HuH-7.5 (cell line): ENCODE data around the gene ACAD11.
"Not testable (repeated sequence)": the region's sequence is repeated elsewhere in the genome, so short reads cannot be mapped to it uniquely, and the experiment has no call there.

Experiments used
- DNase-seq: peaks from one replicate; pipeline ENCODE4 v3.0.0; 2011; ENCODE audit warnings: low spot score

The ACAD11 gene

GRCh38 chr3:132645058-132645457, 14.6 kb downstream of the ACAD11 start:
- DNase-seq = no peak

- no peak for DNase-seq
Observed at GRCh38 chr3:132643366-132643765, 16.2 kb downstream of the ACAD11 start.

- DNase-seq = no peak
Observed at GRCh38 chr3:132642539-132642847, 17.1 kb downstream of the ACAD11 start.

GRCh38 chr3:132641837-132642538, 17.6 kb downstream of the ACAD11 start:
- peak; percentile 18 for DNase-seq

DNA sequence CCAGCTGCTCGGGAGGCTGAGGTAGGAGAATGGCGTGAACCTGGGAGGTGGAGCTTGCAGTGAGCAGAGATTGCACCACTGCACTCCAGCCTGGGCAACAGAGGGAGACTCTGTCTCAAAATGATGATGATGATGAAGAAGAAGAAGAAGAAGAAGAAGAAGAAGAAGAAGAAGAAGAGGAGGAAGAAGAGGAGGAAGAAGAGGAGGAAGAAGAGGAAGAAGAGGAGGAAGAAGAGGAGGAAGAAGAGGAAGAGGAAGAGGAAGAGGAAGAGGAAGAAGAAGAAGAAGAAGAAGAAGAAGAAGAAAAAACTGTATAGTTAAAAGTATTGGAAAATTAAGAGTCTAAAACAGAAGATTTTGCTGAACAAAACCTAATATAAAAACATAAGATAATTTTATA, 18.2 kb downstream of the ACAD11 start:
- not testable (repeated sequence) for DNase-seq

- DNase-seq = no peak
Observed at GRCh38 chr3:132638706-132639105, 20.9 kb downstream of the ACAD11 start.

GRCh38 chr3:132637590-132637989, 22.0 kb downstream of the ACAD11 start:
- no peak for DNase-seq

- DNase-seq = no peak
Observed at GRCh38 chr3:132635052-132635451, 24.6 kb downstream of the ACAD11 start.

GRCh38 chr3:132630612-132631011, 29.0 kb downstream of the ACAD11 start:
- DNase-seq = no peak

GRCh38 chr3:132629928-132630327, 29.7 kb downstream of the ACAD11 start:
- DNase-seq = no peak

- DNase-seq = no peak
Observed at GRCh38 chr3:132628157-132628556, 31.5 kb downstream of the ACAD11 start.

- no peak for DNase-seq
Observed at GRCh38 chr3:132626955-132627354, 32.7 kb downstream of the ACAD11 start.

DNA sequence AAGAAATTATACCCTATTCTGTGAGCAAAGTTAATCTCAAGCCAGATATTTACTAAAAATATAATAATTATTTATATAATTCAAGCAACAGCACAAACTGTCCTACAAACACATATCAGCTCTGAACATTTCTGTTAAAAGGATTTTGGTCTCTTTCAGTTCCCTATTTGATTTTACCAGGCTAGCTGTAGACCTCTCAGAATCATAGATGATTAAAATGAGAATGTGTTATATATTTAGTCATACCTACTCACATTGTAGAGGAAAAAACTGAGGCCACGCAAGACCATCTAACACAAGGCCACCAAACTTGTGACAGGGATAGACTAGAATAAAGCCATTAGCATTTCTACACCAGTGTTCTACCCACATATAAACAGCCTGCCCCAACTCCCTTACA, 34.0 kb downstream of the ACAD11 start:
- DNase-seq = no peak

GRCh38 chr3:132624790-132625189, 34.8 kb downstream of the ACAD11 start:
- DNase-seq = no peak

DNA sequence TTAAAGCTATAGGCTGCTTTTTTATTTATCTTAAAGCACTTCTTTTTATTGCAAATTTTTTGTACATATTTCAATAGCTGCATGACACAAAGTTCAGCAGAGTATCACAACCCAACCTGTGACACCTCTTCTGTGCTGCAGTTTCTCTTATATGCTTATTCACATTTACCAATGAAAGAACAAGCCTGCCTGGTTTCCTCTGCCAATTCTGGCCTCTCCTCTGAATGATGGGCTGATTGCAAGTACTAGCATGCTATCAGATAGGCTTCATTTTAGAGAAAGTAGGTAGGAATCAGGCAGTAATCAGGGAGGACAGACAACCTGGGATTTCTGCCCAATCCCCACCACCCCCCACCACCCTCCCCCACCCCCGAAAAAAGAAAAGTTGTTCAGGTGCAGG, 36.0 kb downstream of the ACAD11 start:
- DNase-seq = no peak

- DNase-seq = no peak
Observed at GRCh38 chr3:132622761-132623160, 36.8 kb downstream of the ACAD11 start.

DNA sequence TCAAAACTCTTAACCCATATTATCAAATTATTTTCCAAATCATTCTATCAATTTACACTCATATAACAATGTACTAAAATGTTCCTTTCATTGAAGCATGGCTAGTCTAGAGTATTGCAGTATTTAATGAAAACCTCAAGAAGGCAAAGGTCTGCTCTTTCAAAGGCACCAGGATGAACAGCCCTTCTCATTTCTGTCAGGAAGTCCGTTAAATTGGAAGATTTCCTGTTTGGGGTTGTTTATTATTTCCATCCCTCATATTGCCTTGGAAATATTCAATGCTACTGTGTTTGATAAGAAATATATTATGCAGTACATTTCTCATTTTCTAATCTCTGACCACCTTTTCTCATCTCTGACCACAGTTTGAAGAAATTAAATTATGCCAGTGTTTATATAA, 37.5 kb downstream of the ACAD11 start:
- DNase-seq = no peak

- DNase-seq = no peak
Observed at GRCh38 chr3:132616780-132617179, 42.8 kb downstream of the ACAD11 start.

DNA sequence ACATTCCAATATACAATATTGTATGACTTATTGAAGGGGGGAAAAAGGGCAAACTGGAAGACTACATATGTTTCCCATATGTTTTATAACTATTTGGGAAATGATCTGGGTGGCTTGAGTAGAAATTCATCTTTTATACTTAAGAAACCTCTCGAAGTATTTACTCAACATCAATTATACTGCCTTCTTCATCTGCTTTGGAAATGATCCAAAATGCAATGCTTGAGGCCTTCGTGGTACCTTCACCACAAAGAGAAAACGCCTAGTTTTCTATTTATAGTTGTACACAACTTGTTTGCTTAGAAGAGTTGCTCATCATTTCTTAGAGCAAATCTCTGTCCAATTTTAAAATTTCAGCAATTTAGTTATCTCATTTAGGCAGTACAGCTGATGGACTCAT, 43.7 kb downstream of the ACAD11 start:
- no peak for DNase-seq

- not testable (repeated sequence) for DNase-seq
Observed at GRCh38 chr3:132615301-132615700, 44.3 kb downstream of the ACAD11 start.

DNA sequence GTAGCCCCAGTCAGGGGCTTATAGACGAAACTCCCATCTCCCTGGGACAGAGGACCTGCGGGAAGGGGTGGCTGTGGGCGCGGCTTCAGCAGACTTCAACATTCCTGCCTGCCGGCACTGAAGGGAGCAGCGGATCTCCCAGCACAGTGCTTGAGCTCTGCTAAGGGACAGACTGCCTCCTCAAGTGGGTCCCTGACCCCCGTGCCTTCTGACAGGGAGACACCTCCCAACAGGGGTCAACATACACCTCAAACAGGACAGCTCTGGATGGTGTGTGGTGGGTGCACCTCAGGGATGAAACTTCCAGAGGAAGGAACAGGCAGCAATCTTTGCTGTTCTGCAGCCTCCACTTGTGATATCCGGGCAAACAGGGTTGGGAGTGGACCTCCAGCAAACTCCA, 53.0 kb downstream of the ACAD11 start:
- DNase-seq = not testable (repeated sequence)

GRCh38 chr3:132606085-132606484, 53.5 kb downstream of the ACAD11 start:
- DNase-seq = no peak

GRCh38 chr3:132605374-132605792, 54.2 kb downstream of the ACAD11 start:
- no peak for DNase-seq

GRCh38 chr3:132600614-132601013, 59.0 kb downstream of the ACAD11 start:
- DNase-seq = not testable (repeated sequence)

DNA sequence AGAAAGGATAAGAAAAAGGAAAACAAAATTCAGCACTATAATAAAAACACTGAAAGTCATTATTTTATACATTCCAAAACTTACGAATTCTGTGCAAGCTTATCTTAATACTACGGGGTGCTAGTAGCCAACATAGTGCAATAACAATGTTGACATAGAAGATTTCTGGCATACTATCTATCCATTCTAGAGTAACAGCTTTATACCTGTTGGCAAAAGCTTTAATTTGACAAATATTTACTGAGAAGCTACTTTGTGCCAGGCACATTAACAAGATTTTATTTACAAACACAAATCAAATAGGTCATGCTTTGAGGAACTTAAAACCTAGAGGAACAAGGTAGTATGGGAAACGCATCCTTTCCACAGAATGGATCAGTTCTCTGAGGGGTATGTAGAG, 61.4 kb downstream of the ACAD11 start:
- no peak for DNase-seq
